ENCODE measurements around the gene MPG. TPM values are rescaled to one million over a fixed set of nuclear protein-coding genes. Genes with fewer than 3 reads are reported as not detected.
A peak's percentile ranks its signal among the peaks of the same experiment; 100 is the strongest.

The MPG gene
- total RNA-seq, 4 donors from 2014 or later: 22.3 to 63.2 (median 51.2) TPM

DNA sequence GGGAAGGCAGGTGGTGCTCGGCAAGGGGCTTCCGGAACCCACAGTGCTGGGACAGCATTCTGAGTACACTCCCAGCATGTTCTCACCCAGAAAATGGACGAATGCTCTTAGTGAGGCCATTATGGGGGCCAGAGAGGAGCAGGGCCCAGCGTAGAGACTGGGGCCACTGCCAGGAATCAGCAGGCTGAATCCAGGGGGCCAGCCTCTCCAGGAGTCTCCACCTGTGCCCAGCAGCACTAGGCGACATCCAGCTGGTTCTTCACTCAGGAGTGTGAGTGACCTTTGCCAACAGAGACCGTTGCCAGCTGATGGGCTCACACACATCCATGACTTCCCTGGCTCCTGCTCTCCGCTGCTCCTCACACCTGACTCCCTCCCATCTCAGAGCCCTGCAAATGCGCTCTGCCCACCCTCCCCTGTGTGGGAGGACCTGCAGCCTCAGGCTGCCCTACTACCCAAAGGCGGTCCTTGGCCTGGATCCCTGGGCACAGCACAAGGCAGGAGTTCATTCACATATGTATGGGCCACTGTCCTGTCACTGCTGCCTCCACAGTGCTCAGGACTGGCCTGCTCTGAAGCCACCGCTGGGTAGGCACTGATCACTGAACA lies 10.7 kb upstream of the MPG start:
- H3K36me3 ChIP-seq: no peaks in the 10 kb centered on the region
- intact Hi-C loops (cut with DNase I; ENCODE audit: low total_unique reads): loop anchor here (2.0 kb wide), 1 partner anchor 30 kb away; no protein-coding TSS in a partner anchor
- 69% methylated on average over 10 of the region's 10 CpGs; no CpG with 5 or more reads in 1 of the 2 donors for whole genome bisulfite sequencing, 2 donors (ENCODE audit: low coverage in 1 of 2)
- in situ Hi-C loops (cut with MboI; ENCODE audit: low pct_ligation_motif_present in 1 of 4, low pct_unique_long_range_greater_than_20kb in 1 of 4, low sequenced_read_pairs in 3 of 4): no loop called here
- no peak overlapping the region for H3K4me3 ChIP-seq
- peaks cover 10 to 38% (median 14%) of the 10 kb centered on the region in 4 donors for H3K4me1 ChIP-seq
- peak overlapping the region in 2 of 4 donors; percentile 3 to 41 for H3K27ac ChIP-seq
- no peaks in the 10 kb centered on the region for H3K27me3 ChIP-seq
- TF ChIP-seq EP300 (IDR thresholded peaks at IDR 0.05; ENCODE audit: low read depth) (no peak), POLR2AphosphoS5 (IDR thresholded peaks at IDR 0.05) (no peak), POLR2A (IDR thresholded peaks at IDR 0.05) (no peak)
- TF ChIP-seq, protein P1, sequence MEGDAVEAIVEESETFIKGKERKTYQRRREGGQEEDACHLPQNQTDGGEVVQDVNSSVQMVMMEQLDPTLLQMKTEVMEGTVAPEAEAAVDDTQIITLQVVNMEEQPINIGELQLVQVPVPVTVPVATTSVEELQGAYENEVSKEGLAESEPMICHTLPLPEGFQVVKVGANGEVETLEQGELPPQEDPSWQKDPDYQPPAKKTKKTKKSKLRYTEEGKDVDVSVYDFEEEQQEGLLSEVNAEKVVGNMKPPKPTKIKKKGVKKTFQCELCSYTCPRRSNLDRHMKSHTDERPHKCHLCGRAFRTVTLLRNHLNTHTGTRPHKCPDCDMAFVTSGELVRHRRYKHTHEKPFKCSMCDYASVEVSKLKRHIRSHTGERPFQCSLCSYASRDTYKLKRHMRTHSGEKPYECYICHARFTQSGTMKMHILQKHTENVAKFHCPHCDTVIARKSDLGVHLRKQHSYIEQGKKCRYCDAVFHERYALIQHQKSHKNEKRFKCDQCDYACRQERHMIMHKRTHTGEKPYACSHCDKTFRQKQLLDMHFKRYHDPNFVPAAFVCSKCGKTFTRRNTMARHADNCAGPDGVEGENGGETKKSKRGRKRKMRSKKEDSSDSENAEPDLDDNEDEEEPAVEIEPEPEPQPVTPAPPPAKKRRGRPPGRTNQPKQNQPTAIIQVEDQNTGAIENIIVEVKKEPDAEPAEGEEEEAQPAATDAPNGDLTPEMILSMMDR (IDR thresholded peaks at IDR 0.05): no peak
- H3K9me3 ChIP-seq: no peaks in the 10 kb centered on the region
- no peak for DNase-seq

DNA sequence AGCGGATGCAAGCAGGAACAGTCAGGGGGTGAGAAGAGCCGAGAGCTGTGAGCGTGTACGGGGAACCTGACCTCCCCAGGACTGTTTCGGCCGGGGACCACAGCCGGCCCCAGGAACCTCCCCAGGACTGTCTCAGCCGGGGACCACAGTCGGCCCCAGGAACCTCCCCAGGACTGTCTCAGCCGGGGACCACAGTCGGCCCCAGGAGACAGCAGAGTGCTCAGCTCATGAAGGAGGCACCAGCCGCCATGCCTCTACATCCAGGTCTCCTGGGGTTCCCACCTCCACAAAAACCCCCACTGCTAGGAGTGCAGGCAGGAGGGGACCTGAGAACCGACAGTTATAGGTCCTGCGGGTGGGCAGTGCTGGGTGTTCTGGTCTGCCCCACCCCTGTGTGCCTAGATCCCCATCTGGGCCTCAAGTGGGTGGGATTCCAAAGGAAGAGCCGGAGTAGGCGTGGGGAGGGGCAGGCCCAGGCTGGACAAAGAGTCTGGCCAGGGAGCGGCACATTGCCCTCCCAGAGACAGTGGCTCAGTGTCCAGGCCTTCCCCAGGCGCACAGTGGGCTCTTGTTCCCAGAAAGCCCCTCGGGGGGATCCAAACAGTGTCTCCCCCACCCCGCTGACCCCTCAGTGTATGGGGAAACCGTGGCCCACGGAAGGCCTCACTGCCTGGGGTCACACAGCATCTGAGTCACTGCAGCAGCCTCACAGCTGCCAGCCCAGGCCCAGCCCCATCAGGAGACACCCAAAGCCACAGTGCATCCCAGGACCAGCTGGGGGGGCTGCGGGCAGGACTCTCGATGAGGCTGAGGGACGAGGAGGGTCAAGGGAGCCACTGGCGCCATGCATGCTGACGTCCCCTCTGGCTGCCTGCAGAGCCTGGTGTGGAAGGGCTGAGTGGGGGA lies 9.9 kb upstream of the MPG start:
- Histone ChIP-seq H3K27ac (peak overlapping the region in 2 of 4 donors; percentile 12 to 41), H3K36me3 (no peaks in the 10 kb centered on the region), H3K27me3 (no peaks in the 10 kb centered on the region), H3K4me1 (peaks cover 15 to 44% (median 19%) of the 10 kb centered on the region in 4 donors), H3K9me3 (no peaks in the 10 kb centered on the region), H3K4me3 (no peak overlapping the region)
- TF ChIP-seq, protein P1 (IDR thresholded peaks at IDR 0.05): no peak
- DNase-seq: no peak
- WGBS, 2 donors (ENCODE audit: low coverage in 1 of 2): 81% methylated on average over 24 of the region's 27 CpGs; no CpG with 5 or more reads in 1 of the 2 donors
- intact Hi-C loops (cut with DNase I; ENCODE audit: low total_unique reads): loop anchor here (2.0 kb wide), 1 partner anchor 29 kb away; no protein-coding TSS in a partner anchor
- in situ Hi-C loops (cut with MboI; ENCODE audit: low pct_ligation_motif_present in 1 of 4, low pct_unique_long_range_greater_than_20kb in 1 of 4, low sequenced_read_pairs in 3 of 4): no loop called here

DNA sequence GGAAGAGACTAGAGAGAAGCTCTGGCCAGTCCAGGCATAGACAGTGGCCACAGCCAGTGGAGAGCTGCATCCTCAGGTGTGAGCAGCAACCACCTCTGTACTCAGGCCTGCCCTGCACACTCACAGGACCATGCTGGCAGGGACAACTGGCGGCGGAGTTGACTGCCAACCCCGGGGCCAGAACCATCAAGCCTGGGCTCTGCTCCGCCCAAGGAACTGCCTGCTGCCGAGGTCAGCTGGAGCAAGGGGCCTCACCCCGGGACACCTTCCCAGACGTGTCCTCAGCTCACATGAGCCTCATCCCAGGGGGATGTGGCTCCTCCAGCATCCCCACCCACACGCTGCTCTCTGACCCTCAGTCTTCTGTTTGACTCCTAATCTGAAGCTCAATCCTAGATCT lies 8.8 kb upstream of the MPG start:
- TF ChIP-seq EP300 (IDR thresholded peaks at IDR 0.05; ENCODE audit: low read depth) (no peak), POLR2A (IDR thresholded peaks at IDR 0.05) (no peak), POLR2AphosphoS5 (IDR thresholded peaks at IDR 0.05) (no peak)
- TF ChIP-seq, protein P1 (IDR thresholded peaks at IDR 0.05): no peak
- in situ Hi-C loops (cut with MboI; ENCODE audit: low pct_ligation_motif_present in 1 of 4, low pct_unique_long_range_greater_than_20kb in 1 of 4, low sequenced_read_pairs in 3 of 4): no loop called here
- Histone ChIP-seq H3K9me3 (no peaks in the 10 kb centered on the region), H3K27me3 (no peaks in the 10 kb centered on the region), H3K4me1 (peaks cover 15 to 53% (median 23%) of the 10 kb centered on the region in 4 donors), H3K27ac (peak overlapping the region in 2 of 4 donors; percentile 12 to 28), H3K4me3 (no peak overlapping the region), H3K36me3 (no peaks in the 10 kb centered on the region)
- intact Hi-C loops (cut with DNase I; ENCODE audit: low total_unique reads): no loop called here
- WGBS, 2 donors (ENCODE audit: low coverage in 1 of 2): 72% methylated on average over 7 of the region's 8 CpGs; no CpG with 5 or more reads in 1 of the 2 donors
- DNase-seq: no peak

DNA sequence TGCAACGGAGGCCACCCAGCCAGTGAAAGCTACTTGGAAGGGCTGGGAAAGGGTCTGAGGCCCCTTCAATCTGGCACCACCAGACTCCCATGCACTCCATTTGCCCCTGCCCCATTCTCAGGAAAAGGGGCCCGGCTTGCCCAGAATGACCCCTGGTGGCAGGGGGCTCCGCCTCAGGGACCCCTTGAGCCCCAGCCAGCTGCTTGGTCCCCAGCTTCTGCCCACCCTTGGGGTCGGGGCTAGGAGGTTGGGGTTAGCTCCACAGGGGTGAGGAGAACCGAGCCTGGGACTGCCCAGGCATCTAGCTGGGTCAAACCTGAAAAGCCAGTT lies 6.8 kb upstream of the MPG start:
- intact Hi-C loops (cut with DNase I; ENCODE audit: low total_unique reads): no loop called here
- Histone ChIP-seq H3K9me3 (no peaks in the 10 kb centered on the region), H3K4me3 (peak overlapping the region in 3 of 4 donors; percentile 60 to 82 (median 78)), H3K36me3 (no peaks in the 10 kb centered on the region), H3K27me3 (no peaks in the 10 kb centered on the region), H3K4me1 (peaks cover 12 to 51% (median 27%) of the 10 kb centered on the region in 4 donors), H3K27ac (peak overlapping the region; percentile 87 to 92 (median 90))
- WGBS, 2 donors (ENCODE audit: low coverage in 1 of 2): 34% methylated on average over 5 of the region's 5 CpGs; no CpG with 5 or more reads in 1 of the 2 donors
- DNase-seq: no peak
- in situ Hi-C loops (cut with MboI; ENCODE audit: low pct_ligation_motif_present in 1 of 4, low pct_unique_long_range_greater_than_20kb in 1 of 4, low sequenced_read_pairs in 3 of 4): no loop called here
- TF ChIP-seq EP300 (IDR thresholded peaks at IDR 0.05; ENCODE audit: low read depth) (no peak), POLR2AphosphoS5 (IDR thresholded peaks at IDR 0.05) (no peak), POLR2A (IDR thresholded peaks at IDR 0.05) (no peak)
- TF ChIP-seq, protein P1 (IDR thresholded peaks at IDR 0.05): no peak
